ENCODE results near the gene SLC4A2.
"Not testable (repeated sequence)": the region's sequence is repeated elsewhere in the genome, so short reads cannot be mapped to it uniquely, and the experiment has no call there.

Gene SLC4A2

GRCh38 chr7:151025924-151026671 lies 33.3 kb upstream of the SLC4A2 start:
- DNase-seq (ENCODE audit: low spot score): no peak

- DNase-seq (ENCODE audit: low spot score): peak; percentile 61
These were observed 32.3 kb upstream of the SLC4A2 start for GRCh38 chr7:151026771-151027727.

GRCh38 chr7:151027728-151028130 lies 31.7 kb upstream of the SLC4A2 start:
- DNase-seq (ENCODE audit: low spot score): not testable (repeated sequence)

- DNase-seq (ENCODE audit: low spot score): peak; percentile 99
These were observed 31.1 kb upstream of the SLC4A2 start, which contains the start of gene ABCB8 for GRCh38 chr7:151028131-151028947. ABCB8 (plus strand) TSS chr7:151028450; CDS start chr7:151028516, 66 bp downstream.

GRCh38 chr7:151028948-151029501 lies 30.4 kb upstream of the SLC4A2 start:
- no peak for DNase-seq (ENCODE audit: low spot score)

GRCh38 chr7:151031011-151031410 lies 28.4 kb upstream of the SLC4A2 start:
- no peak for DNase-seq (ENCODE audit: low spot score)

- DNase-seq (ENCODE audit: low spot score): no peak
These were observed 26.2 kb upstream of the SLC4A2 start for GRCh38 chr7:151032936-151033863.

GRCh38 chr7:151033864-151034249 lies 25.5 kb upstream of the SLC4A2 start:
- no peak for DNase-seq (ENCODE audit: low spot score)

- no peak for DNase-seq (ENCODE audit: low spot score)
These were observed 24.9 kb upstream of the SLC4A2 start for GRCh38 chr7:151034312-151035025.

GRCh38 chr7:151035026-151035717 lies 24.2 kb upstream of the SLC4A2 start:
- no peak for DNase-seq (ENCODE audit: low spot score)

- DNase-seq (ENCODE audit: low spot score): no peak
These were observed 23.5 kb upstream of the SLC4A2 start for GRCh38 chr7:151035902-151036301.

GRCh38 chr7:151038951-151039849 lies 20.2 kb upstream of the SLC4A2 start:
- peak; percentile 91 for DNase-seq (ENCODE audit: low spot score)

GRCh38 chr7:151039850-151040548 lies 19.4 kb upstream of the SLC4A2 start:
- DNase-seq (ENCODE audit: low spot score): no peak

- no peak for DNase-seq (ENCODE audit: low spot score)
These were observed 18.6 kb upstream of the SLC4A2 start for GRCh38 chr7:151040616-151041375.

- not testable (repeated sequence) for DNase-seq (ENCODE audit: low spot score)
These were observed 15.9 kb upstream of the SLC4A2 start for GRCh38 chr7:151043449-151043848.

- DNase-seq (ENCODE audit: low spot score): no peak
These were observed 15.4 kb upstream of the SLC4A2 start for GRCh38 chr7:151043959-151044358.

- no peak for DNase-seq (ENCODE audit: low spot score)
These were observed 14.1 kb upstream of the SLC4A2 start for GRCh38 chr7:151045262-151045661.
